HUDEP-2 (cell line): ENCODE results near the gene DNMT3A.

Experiments
- DNase-seq, 76 experiments: peaks; one replicate each; lab custom pipeline; 2025; ENCODE audit not compliant: unreplicated experiment in 76 of 76; lab: John Stamatoyannopoulos, UW

Gene DNMT3A

DNA sequence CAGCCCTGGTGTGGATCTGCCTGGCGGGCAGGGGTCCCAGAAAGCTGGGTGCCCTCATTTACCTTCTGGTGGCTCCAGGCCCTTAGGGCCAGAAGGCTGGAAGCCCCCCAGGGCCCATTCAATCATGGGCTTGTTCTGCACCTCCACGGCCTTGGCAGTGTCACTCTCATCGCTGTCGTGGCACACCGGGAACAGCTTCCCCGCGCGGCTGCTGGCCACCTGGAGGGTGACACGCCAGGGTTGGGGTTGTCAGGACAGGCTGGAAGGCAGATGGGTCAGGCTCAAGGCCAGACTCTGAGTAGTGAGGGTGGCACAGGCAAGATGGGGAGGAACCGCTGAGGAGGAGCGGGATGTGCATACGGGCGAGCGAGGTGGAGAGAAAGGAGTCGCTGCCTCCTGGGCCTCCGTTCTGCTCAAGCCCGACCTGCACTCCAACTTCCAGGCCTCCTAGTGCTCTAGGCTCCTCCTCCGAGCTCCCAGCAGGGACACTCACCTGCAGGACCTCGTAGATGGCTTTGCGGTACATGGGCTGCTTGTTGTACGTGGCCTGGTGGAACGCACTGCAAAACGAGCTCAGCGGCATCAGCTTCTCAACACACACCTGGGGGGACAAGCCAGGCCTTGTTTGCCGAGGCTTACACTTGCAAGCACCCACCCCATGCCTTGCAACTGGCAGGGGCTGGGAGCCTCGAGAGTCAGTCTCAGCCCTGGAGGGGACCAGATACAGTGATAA, 95.0 kb downstream of the DNMT3A start:
- no peak for DNase-seq

DNA sequence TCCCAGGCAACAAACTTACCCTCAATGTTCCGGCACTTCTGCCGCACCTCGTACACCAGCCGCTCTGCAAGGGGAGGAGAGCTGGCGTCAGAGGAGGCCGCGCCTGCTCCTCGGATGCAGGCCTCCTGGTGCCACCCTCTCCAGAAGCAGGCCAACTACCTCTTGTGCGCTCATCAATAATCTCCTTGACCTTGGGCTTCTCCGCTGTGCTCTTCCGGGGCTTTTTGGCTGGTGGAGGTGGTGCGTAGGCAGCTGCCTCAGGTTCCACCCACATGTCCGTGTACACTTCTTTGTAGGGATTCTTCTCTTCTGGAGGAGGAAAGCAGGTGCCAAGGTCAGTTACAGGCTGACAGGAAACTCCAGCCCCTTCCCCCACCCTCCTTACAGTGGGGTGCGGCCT, 95.7 kb downstream of the DNMT3A start:
- DNase-seq = no peak

DNA sequence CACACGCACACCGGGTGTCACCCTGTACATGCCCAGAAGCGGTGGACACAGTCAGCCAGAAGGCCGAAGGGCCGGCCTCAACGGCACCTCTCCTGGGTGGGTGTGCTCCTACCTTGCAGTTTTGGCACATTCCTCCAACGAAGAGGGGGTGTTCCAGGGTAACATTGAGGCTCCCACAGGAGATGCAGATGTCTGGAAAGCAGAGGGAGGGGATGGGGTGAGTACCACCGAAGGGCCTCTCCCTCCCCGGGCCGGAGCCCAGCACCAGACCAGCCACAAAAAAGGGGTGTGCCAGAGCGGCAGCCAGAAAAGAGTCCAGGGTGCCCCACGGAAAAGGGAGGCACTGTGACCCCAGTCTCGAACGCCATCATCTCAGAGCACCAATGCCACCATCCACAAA, 96.6 kb downstream of the DNMT3A start:
- no peak for DNase-seq

DNA sequence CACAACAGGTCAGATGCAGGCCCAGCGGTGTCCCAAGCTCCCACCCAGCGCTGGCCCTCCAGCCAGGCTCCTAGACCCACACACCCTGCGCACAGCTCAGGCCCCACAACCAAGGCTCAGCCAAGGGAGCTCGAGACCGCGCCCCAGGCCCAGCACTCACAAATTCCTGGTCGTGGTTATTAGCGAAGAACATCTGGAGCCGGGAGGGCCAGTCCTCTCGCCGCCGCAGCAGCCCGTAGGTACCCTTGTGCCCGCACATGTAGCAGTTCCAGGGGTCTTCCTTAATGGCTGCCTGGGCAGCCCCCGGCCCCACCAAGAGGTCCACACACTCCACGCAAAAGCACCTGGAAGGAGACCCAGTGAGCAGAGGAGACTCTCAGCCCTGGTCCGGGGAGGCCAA, 97.7 kb downstream of the DNMT3A start:
- no peak for DNase-seq

DNA sequence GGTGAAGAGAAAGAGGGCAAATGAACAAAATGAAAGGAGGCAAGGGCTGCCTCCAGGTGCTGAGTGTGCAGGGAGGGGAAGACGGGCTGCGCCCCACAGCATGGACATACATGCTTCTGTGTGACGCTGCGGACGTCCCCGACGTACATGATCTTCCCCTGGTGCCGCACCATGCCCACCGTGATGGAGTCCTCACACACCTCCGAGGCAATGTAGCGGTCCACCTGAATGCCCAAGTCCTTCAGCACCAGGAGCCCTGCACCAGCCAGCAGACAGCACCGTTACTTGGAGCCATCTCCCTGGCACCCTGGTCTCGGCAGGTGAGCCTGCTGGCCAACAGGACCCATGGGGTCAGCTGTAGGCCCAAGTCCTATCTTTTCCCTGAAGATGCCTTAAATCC, 100.3 kb downstream of the DNMT3A start:
- DNase-seq = no peak

DNA sequence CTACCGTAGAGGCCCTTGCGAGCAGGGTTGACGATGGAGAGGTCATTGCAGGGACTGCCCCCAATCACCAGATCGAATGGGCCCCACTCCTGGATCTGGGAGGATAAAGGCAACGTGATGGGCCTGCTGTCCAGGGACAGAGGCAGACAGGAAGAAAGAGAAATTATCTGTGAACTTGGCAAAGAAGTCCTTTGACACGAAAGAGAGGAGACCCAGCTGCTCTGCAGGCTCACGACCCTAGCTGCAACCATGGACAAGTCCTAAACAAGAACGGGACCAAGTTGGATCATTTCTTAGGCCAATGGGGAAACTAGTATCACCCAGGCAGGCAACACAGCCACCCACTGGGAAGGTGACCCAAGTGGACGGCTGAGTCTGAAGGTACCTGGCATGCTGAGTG, 101.1 kb downstream of the DNMT3A start:
- DNase-seq = no peak

DNA sequence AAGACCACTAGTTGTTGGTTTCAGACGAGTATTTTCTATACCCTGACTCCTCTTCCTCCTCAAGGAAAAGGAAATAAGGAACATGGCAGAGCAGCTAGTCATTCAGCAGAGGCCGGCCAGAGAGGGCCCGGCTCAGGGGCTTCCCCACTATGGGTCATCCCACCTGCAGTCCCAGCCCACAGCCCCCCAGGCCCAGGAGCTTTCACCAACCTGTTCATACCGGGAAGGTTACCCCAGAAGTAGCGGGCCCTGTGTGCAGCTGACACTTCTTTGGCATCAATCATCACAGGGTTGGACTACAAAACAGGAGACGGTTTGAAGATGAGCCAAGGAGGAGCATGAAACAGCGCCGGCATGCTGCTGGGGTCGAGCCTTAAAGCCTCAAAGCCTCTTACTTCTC, 102.8 kb downstream of the DNMT3A start:
- no peak for DNase-seq

DNA sequence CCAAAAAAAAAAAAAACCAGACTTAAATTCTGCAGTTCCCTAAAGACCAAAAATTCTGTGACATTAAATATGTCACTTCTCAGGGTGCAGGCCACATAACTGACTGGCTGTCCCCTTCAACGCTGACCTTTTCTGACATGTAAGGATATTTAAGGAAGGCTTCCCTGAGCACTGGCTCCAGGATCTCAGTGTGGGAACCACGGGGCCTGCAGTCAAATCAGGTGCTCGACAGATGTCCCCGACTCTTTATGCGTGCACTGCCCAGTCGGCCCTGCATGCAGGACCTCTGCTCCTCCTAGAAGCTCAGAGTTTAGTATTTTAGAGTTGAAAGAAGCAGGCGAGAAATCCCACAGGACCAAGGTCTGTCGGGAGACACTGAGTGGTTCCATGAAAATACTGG, 104.0 kb downstream of the DNMT3A start:
- no peak for DNase-seq

DNA sequence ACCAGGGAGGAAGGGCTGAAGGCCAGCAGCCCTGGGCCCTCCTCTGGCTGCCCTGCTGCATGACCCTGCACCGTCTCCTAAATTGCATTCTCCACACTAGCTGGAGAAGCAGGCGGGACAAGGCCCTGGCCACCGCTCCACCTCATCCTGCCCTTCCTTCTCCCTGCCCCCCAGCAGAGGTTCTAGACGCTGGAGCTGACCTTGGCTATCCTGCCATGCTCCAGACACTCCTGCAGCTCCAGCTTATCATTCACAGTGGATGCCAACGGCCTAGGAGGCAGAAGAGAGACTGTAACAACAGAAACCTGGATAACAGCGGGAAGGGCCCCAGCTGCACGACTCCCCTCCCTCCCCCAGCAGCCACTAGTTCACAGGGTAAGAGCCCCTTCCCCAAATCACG, 105.0 kb downstream of the DNMT3A start:
- no peak for DNase-seq

DNA sequence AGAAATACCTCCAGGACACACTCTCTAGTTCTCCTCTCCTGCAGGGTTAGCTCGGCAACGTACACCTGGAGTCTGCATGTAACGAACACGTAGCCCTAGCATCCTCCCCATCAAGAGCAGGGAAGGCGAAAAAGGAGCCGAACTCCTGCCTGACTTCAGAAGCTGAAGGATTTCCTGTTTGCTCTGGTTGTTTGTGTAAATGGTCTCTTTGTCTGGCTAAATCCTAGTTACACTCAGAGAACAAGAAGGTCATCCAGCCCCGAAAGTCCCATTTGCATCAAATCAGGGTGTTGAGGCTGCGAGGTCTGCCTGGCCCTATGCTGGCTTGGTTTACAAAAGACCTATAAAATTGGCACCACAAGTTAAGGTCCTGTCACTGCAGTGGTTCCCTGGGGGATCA, 107.0 kb downstream of the DNMT3A start:
- DNase-seq = no peak

DNA sequence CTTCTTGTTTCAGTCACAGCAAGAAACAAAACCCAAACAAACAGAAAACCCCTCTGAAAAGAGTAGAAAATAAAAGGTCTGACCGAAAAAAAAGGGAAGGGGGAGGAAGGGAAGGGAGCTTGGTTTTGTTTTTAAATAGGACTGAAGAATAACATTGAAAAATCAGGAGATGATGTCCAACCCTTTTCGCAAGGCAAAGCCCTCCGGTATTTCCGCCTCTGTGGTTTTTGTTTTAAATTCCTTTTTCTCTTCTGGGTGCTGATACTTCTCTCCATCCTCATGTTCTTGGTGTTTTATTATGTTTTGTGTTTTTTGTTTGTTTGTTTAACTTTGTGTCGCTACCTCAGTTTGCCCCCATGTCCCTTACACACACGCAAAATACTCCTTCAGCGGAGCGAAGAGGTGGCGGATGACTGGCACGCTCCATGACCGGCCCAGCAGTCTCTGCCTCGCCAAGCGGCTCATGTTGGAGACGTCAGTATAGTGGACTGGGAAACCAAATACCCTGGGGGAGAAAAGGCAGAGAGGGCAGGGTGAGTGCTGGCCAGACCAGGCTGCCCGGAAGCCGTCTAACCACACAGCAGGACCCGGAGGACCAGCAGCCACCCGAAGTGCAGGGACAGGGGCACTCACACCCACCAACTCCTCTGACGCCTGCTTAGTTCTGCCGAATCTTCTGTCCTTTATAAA, 107.7 kb downstream of the DNMT3A start:
- DNase-seq = peak in 4 of 76 experiments; percentile 99 to 100 (median 100)

DNA sequence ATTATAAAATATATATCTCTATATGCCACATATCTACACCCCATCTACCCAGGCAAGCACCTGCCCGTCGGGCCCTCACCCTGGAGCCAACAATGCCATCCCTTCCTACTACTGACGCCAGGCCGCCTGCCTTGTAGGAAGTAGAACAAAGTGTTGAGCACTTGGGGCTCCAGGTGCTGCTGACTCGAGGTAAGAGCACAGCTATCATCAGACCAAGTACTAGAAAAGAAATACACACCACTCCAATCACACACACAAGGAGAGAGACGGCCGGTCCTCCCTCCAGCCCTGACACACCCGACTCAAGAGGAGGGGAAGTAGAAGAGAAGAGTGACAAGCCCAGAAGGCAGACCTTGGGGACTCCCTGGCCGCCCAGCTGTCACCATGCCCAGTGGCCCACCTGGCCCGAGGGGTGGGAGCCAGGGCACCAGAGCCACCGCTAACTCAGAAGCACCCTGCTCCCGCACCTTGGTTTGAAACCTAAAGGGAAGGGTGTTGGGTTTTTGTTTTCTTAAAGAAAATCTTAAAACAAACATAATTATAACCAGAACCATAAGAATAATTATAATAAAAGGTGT, 109.4 kb downstream of the DNMT3A start:
- no peak for DNase-seq

DNA sequence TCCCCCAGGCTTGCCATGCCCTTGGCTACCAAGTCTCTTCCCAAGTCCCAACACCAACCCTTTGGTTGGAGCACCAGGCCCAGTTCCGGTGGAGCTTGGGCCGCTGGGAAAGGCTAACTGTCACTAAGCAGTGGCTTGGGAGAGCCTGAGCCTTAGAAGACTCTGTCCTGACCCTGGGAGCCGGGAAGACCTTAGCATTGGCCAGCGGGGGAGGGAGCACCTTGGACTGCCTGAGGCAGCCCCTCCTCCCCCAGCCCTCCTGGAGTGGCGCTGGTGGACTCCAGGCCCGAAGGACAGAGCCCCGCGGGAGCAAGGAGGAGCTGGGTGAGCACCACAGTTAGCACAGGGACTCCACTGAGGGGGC, 110.8 kb downstream of the DNMT3A start:
- DNase-seq = no peak

DNA sequence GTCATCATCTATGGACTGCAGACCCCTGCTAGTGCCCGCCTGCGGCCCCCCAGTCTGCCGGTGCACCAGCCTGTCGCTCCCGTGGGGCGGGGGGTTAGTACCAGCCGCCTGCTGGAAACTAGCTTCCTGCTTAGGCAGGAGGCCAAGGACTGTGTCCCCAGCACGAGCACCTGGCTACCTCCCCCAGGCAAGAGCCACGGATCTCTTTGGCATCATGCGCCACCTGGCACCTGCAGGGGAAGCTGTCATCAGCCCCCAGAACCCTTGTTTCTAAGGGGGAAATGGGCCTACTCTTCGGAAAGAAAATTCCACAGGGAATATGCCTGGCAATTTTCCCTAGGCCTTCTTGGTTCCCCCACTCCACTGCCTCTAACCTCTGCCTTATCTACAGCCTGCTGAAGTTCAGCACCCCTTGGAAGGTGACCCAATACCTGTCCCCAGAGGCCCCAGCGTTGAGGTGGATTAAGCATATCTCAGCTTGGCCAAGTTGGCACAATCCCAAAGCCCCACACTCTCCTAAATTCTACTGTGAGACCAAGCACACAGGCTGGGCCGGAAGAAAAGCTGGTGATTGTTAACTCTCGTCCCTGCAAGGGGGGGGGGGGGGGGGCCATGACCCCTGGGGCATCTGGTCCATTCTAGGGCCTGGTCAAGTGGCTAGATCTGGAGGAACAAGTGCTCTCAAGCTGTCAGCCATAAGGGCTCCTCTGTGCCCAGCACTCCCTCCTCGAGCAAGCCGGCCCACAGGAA, 111.4 kb downstream of the DNMT3A start:
- no peak for DNase-seq

DNA sequence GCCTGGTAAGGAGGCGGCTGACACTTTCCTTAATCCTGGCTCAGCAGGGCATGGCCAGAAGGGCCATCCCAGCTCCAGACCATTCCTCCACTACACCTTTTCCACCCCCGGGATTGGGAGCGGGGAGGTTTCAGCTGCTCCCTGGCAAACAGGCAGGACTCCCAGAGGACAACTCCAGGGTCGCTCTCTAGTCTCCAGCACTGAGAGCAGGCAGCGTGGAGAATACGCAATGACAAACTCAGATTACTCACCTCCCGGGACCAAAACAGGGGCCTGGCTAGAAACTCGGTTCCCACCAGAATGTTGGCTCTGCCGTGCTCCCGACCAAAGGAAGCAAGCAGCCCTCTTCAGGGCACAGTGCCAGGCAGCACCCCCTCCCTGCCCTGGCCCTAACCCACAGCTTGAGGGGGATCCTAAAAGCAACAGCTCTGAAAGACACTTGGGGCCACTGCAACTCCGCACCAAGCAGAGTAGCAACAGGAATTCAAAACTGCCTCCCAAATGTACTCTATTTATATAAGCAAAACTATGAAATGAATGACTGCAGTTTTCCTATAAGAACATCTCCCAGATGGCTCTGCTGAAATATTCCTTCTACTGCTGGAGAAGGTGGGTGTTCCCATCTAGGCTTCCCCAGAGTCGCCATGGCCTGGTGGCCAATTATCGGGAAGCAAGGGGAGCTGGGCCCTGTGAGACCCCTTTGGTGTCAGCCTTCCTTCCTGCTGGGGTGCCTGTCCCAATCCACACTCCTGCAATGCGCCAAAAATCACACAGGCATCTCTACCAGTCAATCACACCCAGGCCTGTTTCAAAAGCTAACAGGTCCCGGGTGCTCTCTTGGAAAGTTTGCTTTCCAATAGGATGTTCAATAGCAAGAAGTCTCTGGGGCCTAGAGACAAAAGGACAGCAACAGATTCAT, 112.2 kb downstream of the DNMT3A start:
- DNase-seq = no peak

DNA sequence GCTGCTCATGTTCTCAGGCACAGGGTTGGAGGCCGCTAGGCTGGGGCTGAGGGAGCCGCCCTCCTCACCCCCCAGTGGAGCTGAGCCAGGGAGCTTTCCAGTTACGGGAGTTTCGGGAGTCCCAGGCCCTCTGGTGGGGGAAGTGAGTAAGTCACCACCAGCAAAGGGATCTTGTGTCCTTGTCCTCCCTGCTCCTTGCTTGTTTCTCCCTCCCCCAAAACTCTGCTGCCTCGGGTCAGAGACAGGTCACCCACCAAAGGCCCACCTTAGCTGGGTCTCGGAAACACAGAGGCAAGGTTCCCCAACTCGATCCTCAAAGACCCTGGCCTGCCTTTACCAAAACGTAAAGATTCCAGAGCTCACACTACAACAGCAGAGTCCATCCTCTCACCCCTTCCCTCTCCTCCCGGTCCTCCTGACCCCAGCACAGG, 112.9 kb downstream of the DNMT3A start:
- DNase-seq = peak in 74 of 76 experiments; percentile 5 to 87 (median 74)

DNA sequence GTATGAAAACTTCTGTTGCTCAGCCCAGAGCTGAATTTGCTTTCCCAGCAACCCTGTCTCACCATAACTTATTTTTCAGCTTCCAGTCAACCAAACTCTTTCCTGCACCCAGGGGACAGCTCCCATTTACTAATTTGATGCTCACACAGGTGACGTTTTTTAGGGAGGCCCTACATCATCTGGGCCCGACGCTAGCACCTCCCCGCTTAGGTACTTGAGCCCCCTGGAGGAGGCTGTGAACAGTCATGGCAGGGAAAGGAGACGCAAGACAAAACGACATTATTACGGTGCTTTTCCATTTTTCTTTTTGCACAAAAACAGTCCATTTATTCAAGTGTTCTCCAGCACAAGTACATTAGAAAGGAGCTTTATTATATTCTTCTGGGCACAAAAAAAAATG, 114.1 kb downstream of the DNMT3A start:
- DNase-seq = no peak

DNA sequence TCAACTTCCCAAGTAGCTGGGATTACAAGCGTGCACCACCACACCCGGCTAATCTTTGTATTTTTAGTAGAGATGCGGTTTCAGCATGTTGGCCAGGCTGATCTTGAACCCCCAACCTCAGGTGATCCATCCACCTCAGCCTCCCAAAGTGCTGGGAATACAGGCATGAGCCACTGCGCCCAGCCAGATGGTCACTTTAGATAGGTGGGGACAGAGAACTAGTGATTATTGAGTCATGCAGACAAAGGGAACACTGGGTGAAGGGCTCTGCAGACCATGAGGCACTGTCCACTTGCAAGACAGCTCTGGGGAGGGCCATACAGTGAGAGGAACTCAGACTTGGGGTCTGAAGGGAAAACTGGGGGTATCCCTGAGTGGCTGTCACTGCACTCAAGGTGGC, 114.9 kb downstream of the DNMT3A start:
- DNase-seq = peak in 6 of 76 experiments; percentile 5 to 40 (median 10)

DNA sequence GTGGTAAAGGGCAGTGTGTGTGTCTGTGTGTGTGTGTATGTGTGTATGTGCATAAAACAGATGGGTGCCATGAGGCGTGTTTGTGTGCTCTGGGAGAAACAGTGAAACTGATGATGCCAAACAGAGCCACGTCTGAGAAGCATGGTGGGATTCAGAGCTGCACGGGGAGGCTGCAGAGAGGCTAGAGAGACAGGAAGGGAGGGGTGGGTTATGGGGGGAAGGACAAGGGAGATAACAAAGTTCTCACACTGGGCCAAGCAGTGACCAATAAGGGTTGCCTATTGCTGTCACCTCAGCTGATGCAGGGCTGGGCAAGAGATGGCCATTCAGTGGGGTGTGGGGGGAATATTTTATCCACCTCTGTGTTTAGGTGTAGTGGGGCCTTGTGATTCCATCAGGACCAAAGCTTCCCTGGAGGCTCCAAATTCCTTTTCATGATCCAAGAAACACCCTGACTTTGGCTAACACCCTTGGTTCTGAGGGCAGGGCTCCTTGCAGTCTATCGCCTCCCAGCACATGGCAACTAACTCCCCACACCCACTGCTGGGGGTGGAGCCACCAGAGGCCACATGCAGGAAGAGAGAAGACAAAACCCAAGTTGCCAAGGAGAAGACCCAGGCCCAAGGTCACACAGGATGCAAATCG, 119.1 kb downstream of the DNMT3A start:
- peak in 75 of 76 experiments; percentile 28 to 94 (median 84) for DNase-seq

DNA sequence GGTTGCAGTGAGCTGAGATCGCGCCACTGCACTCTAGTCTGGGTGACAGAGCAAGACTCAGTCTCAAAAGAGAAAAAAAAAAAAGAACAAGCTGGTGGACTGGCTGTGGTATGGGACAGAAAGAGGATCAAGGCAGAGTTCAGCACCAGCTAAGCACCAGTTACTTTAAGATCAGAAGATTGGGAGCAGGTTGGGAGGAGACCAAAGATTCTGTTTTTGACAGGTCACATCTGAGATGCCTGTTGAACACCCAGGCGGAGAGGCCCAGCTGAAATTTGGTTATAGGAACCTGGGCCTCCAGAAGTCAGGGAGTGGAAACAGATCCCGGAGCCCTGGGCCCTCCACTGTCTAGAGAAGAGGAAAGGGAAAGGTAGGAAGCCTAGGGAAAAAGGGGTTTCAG, 120.1 kb downstream of the DNMT3A start:
- DNase-seq = peak in 9 of 76 experiments; percentile 4 to 29 (median 20)
